ENCODE results near the gene NFKBIB.

- TF ChIP-seq EZH2 (IDR thresholded peaks at IDR 0.05; ENCODE audit: borderline replicate concordance) (no peak), CTCF (IDR thresholded peaks at IDR 0.05; ENCODE audit: poor library complexity) (no peak), EZH2phosphoT487 (IDR thresholded peaks at IDR 0.05; ENCODE audit: low read depth, severe bottlenecking, unreplicated experiment) (no peak)
These were observed 23.9 kb upstream of the NFKBIB start for GRCh38 chr19:38875656-38876395.

Data from hepatocyte (in vitro differentiated cells).